Measurements from ENCODE around the gene WDR89.
"Not testable (repeated sequence)": the region's sequence is repeated elsewhere in the genome, so short reads cannot be mapped to it uniquely, and the experiment has no call there.

WDR89 gene, protein sequence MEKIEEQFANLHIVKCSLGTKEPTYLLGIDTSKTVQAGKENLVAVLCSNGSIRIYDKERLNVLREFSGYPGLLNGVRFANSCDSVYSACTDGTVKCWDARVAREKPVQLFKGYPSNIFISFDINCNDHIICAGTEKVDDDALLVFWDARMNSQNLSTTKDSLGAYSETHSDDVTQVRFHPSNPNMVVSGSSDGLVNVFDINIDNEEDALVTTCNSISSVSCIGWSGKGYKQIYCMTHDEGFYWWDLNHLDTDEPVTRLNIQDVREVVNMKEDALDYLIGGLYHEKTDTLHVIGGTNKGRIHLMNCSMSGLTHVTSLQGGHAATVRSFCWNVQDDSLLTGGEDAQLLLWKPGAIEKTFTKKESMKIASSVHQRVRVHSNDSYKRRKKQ

DNA sequence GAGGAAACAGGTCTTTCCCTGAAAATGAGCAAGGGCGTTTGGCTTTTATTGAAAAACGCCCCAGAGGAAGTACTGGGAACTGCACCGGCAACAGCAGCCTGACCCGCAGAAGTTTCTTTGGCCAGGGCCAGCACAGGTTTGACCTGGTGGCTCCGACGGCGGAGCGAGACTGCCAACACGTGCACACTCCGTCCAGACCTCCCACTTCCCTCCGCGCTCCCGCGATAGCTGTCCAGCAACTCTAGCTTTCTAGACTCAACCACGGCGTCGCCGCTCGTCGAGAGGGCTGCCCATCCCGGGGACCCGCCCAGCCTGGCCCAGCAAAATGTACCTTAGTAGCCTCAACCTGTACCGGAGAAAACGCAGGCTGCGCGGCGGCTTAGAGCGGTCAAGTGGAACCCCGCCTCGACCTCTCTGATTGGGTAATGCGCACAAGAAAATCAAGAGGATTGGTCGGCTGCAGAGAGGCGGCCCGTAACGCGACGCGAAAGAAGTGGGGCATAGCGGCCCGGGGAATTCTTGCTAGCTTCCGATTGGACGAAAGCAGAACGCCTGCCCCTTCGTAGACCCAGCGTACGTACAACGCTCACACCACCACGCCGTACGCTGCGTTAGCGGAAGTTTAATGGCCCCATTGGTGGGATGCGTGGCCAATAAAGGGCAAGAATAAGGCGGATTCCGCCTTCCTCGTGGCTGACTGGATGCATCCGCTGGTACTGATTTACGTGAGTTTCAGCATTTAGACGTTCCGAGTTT, at the start of gene WDR89:
Gene WDR89, minus strand, starts transcription at position 399 of the 756 bp plus-strand sequence. CDS start 41,929 bp downstream, outside the sequence.
- DNase-seq: peak; percentile 85

DNA sequence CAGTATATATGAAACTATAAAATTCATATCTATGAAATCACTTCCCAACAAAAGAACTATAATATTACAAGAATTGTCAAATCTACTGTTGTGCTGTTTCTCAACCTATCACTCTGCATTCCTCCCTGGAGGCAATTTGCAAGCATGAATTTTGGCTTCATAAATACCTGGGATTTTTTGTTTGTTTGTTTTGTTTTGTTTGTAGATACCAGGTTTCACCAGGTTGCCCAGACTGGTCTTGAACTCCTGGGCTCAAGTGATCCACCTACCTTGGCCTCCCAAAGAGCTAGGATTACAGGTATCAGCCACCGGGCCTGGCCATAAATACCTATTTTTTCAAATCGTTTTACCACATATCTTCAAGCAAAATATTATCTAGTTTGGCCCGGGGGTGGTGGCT, 47.5 kb upstream of the WDR89 start:
- no peak for DNase-seq

DNA sequence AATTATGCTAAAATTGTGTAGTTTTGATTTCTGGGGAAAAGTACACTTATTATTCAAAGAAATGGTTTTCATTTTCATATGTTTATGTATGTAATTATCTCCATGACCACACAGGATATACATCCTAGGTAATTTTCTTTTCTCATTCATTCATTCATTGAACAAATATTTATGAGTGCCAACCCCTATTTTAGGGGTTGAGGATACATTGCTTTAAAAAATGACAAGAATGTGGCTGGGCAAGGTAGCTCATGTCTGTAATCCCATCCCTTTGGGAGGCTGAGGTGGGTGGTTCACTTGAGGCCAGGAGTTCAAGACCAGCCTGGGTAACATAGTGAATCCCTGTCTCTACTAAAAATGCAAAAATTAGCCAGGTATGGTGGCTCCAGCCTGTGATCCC, 45.3 kb upstream of the WDR89 start:
- DNase-seq: no peak

DNA sequence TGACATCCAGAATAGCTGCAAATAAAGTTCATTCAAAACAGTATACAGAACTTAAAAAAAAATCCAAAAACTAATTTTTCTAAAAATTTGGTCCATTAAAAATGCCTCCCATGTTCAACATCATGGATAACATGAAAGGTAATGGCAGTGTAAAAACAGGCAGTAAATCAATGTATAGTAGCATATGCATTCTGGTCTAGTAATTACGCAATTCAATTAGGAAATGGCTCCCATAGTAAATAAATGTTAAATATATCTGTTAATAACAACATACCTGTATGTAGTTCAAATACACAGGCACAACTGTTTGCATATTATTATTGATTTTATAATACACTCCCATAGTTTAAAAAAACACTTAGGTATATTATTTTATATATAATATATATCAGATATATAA, 43.7 kb upstream of the WDR89 start:
- DNase-seq: no peak

DNA sequence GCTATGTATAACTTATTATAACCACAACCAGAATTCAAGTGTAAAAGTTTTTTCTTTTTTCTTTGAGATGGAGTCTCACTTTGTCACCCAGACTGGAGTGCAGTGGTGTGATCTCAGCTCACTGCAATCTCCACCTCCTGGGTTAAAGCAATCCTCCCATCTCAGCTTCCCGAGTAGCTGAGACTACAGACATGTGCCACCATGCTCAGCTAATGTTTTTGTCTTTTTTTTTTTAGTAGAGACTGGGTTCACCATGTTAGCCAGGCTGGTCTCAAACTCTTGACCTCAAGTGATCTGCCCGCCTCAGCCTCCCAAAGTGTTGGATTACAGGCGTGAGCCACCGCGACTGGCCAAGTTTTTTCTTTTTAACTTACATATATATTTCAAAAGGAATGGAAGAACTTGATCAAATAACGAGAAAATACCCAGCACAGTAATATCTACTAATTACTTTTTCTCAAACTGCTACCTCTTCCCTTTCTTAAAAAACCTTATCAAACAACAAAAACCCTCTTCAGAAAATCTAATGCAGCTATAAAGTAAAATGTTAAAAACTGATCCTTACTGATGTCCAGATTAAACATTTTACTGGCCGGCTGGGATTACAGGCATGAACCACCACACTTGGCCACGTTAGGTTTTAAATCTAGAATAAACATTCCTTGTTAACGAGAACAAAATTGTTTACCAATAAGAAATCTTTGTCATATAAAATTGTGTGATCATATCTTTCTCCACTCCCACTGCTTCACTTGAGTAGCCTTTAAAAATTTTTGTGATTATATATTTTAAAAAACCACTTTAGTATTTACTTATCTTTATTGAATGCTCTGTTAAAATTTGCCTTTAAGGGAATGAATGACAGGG, 41.3 kb upstream of the WDR89 start:
- no peak for DNase-seq

DNA sequence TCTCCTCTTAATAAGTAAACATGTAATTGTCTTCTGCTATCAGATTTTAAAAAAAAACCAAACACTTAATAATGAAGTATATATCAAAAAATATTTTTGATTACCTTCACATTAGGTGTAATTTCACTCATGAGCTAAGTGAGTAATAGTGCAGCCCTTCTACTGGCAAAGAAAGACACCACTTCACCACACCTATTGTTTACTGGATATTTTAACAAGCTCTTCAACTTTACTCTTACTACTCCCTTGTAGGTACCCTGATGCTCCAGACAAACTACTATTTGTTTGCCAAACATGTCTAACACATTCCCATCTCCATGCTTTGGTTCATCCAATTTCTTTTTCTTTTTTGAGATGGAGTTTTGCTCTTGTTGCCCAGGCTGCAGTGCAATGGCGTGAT, 36.9 kb upstream of the WDR89 start:
- DNase-seq: no peak

DNA sequence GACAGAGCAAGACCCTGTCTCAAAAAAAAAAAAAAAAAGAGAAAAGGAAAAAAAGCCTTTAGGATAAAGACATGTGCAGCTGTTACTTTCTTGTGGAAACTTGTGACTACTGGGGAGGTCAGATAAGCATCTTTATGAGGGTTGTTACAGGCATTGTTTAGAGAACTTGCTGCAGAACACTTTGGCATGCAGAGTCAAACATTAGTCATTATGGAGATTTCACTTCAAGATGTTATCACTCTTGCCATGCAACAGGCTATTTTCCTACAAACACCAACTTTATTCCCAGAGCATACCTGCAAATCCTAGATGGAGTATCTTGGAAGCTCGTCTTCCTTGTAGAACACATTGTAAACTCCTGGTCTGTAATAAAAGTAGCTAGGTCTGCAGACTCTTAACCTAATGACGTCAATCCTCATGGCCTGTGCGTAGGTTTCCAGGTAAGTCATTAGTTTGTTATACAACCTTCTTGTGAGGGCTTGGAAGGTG, 36.3 kb upstream of the WDR89 start:
- DNase-seq: no peak

DNA sequence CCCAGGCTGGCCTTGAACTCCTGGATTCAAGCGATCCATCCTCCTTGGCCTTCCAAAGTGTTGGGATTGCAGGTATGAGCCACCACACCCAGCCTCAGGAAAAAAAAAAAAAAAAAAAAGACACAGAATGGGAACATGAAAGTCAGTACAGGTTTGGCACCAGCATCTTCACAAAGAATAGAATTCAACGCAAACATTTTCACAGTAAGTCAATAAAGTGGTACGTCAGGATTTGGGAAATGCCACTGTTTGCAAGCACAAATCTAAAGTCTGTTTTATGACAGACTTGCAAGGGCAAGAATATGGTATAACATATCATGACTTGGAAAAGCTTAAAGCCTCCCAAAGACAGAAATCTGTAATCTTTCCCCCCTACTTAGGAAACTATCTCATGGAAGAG, 34.9 kb upstream of the WDR89 start:
- no peak for DNase-seq

DNA sequence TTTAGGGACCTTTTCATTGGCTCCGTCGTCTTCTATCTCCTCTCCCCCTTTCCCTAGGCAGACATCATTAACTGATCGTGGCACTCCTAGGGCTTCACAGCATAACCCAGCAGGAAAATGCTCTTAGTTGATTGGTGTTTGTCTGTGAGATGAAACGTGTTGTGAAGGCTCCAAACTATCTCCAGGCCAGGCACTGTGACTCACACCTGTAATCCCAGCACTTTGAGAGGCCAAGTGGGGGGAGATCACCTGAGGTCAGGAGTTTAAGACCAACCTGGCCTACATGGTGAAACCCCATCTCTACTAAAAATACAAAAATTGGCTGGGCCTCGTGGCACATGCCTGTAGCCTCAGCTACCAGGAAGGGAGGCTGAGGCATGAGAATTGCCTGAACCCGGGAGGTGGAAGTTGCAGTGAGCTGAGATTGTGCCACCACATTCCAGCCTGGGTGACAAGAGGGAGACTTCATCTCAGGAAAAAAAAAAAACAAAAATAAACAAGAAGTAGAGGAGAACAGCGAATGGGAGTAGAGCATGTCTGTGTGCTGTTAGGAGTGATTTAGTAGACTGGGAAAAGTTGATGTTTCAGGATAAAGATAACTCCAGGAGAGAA, 32.3 kb upstream of the WDR89 start:
- DNase-seq: no peak

DNA sequence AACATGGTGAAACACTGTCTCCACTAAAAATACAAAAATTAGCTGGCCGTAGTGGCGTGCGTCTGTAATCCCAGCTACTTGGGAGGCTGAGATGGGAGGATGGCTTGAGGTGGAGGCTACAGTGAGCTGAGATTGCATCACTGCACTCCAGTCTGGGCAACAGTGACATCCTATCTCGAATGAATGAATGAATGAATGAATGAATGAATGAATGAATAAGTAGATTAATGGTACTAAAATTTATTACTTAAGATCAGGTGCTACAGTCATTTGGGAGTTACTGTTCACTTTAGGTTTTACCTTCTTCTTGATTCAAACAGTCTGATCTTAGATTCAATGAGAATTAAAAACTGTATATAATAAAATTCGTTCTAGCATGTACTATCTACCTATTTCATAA, 31.6 kb upstream of the WDR89 start:
- DNase-seq: no peak

DNA sequence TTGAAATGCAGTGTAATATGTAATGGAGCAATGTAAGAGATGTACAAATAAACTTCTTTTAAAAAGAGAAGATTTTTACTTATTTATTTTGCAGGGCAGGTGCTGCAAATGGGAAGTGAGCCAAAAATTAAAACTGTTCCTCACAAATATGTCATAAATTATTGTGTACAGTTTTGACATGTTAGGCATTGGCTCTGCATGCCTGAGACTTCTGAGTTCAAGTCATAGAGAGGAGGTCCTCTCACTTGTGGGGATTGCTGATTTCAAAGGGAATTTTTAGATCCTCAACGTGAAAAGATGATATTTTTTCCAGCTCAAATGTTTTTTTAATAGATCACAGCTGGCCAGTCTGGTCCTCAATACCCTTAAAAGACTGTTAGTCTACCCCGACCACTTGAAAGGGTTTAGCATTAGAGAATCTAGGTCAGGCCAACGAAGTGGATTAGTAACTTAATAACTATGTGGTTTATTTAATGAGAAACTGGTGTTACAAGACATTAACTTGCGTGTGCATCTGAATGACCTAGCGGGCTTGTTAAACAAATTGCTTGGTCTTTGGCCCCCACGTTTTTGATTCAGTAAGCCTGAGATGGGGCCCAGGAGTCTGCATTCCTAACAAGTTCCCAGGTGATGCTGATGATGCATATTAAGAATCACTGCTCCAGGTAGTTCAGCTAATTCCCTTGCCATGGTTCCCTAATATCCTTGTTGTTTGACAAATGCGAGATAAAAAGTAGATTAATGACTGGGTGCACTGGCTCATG, 30.9 kb upstream of the WDR89 start:
- DNase-seq: no peak

DNA sequence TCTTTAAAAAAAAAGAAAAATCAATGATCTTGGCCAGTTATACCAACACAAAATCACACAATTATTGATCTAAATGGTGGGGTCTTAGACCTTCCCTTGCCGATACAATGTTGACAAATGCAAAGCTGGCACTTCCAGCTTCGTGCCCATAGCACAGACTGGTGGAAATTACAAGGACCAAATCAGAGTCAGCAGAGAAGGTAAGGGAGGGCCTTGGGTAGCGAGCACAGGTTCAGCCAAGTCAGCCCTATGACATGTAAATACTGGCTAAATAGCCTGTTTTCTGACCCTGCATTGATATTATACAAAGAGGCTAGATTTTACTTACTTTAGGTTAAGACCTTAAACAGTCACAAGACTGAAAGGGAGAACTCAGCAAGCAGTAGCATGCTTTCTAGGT, 30.3 kb upstream of the WDR89 start:
- no peak for DNase-seq

DNA sequence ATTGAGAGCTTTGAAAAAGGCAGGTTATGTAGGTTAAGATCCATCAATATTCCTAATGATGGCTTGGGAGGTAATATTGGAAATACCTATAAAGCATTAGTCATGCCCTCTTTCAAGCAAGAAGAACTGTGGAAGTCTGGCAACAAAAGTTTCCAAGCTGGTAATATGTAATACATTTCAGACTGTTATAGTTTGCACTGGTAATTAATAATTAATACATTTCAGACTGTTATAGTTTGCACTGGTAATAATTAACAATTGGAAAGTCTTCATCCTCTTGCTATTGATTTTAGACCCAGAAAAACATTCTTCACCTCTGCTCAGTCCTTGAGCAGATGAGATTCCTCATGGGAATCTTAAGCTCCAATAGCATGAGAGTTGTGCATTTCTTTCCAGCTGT, 29.0 kb upstream of the WDR89 start:
- DNase-seq: no peak

DNA sequence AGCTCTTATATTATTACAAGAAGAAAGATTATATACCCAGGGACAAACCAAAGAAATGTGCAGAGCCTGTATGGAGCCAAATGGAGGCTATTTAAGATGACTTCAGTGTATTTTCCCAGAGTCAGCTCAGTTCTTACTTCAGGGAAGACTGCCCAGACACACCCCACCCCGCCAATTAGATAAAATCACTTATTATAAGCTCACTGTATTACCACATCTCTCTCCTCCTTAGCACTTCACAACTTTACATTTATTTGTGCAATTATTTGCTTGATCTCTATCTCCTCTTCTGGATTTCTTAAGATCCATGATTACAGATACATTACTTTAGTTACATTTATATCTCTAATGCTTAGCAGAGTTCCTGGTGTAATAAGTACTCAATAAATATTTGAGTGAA, 24.7 kb upstream of the WDR89 start:
- no peak for DNase-seq

DNA sequence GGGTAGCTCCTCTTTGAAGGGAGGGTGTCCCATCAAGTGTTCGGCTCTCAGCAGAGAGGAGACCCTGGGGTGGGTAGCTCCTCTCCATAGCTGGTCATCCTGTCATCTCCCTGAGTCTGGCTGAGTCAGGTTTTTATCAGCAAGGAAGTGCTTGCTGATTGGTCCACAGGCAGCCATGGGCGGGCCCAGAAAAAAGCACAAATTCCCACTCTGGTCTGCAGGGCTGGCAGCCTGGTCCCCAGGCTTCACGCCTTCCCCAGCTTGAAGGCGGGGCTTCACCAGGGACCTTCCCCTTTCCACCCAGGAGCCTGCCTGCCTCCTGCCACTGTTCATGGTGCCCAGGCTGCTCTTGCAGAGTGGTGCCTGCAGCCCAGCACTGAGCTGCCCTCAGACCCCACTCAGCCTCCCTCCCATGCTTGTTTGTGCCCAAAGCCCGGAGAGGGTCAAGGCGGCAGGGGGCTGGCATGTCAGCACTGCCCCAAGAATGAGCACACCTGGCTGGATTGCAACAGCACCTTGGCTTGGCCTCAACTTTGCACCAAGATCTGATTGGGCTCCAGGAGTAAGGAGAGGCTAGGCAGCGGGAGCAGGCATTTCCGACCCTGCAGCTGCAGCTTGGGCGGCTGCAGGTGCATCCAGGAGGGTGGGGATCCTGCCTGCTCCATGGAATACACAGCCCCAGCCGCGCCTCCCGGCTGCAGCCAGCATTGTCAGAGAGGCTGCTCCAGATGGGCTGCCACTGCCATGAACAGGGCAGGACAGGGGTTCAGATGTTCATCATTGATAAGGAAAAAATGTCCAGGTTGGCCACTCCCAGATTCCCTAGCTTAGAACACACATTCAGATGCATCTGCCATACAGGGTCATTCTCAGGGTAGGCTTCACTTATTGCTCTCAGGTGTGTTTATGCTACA, 22.0 kb upstream of the WDR89 start:
- no peak for DNase-seq

DNA sequence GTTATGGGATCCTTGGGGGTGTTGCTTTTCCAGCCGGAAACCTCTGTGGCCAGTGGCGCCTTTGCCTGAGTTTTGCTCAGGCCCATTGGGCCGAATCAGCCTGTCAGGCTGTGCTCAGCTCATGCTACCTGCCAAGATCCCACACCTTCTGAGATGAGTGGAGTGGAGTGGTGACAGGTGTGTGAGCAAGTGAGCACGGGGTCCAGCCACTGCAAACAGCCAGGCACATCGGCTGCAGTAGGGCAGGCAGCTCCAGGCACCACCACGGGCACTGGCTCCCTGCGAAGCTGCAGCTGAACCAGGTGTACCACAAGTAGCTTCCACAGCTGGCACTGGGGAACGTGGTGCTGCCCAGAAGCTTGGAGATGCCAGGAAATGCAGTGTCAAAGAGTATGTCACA, 21.1 kb upstream of the WDR89 start:
- DNase-seq: no peak

DNA sequence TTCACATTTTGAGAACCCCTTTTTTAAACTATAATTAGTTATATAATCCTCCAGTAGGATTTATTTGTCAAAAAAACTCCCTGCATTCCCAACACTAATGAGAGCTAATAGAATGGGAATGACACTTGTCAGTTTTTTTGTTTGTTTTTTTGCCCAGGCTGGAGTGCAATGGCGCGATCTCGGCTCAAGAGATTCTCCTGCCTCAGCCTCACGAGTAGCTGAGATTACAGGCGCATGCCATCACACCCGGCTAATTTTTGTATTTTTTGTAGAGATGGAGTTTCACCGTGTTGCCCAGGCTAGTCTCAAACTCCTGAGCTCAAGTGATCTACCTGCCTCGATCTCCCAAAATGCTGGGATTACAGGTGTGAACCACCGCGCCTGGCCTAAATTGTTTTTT, 20.2 kb upstream of the WDR89 start:
- not testable (repeated sequence) for DNase-seq

DNA sequence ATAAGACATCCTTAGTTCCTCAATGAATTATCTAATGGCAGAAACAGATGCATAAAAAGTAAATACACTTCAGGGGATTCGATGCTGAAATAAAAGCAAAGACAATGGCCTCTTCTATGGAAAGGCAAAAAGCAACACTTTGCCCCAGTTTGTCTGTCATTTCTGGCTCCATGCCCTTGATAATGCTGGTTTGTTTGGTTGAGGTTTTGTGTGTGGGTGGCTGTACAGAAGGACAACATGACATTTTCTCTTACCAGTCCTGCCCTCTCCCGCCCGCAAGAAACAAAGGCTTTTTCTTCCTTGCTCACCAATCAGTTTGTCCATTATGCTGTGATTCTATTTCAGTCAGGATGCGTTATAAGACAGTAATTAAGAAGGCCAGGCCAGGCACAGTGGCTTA, 18.1 kb upstream of the WDR89 start:
- DNase-seq: no peak

DNA sequence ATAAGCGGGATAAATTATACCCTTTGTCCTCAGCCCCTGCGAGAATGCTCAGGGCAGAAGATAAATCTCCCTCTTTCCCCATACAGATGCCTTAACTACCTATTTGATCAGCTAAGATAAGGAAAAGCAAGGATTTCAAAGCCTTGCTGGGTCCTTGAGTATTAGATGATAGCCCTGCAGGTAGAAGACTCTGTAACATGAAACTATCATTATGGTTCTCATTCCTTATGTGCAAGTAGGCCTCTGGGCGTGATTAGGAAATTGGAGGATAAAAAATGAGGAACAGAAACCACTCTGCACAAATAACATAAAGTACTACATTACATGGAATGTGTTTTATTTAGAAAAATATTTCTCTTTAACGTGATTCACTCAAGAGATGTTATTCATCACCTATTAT, 14.5 kb upstream of the WDR89 start:
- no peak for DNase-seq

DNA sequence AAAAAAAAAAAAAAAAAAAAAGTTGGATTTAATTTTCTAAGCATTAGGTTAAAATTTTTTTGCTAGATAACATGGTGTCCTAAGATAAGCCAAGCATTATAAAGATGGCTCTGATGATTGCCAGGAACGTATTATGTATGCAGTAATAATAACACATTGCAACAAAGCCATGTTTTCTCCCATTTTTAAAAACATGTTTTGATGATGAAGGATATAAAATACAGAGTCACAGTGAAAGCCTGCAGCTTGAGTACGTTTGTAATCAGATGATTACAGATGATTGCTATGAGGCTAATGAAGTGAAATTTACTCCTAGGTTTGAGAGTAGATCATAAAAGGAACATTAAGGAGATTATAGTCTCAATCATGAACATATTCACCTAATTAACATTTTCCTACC, 13.3 kb upstream of the WDR89 start:
- DNase-seq: no peak

DNA sequence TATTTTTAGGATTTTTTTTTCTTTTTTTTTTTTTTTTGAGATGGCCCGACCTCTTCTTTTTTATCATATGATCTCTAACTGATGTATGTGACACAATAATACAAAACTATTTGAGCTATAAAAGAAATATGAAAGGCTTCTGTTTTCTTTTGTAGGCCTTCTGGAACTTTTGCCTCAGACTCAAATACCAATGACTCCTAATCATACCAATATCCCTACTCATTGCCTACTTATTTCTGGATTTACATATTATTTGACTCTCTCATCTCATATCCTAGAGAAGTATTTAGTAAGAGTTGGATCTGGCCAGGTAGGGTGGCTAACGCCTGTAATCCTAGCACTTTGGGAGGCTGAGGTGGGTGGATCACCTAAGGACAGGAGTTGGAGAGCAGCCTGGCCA, 12.7 kb upstream of the WDR89 start:
- no peak for DNase-seq

All from cortex of kidney (tissue), 1 donor.